Activated naive CD4-positive, alpha-beta T cell treated with anti-CD3 and anti-CD28 coated beads, Interleukin-2, amount 10 ng/mL, durations not matched to agents 7 days and 5 days (primary cell): ENCODE measurements around the gene OTOG.

Source experiments
- CTCF ChIA-PET: fragments of 350-600 bp; sonication (Branson Sonifier 250); formaldehyde crosslinking; loops from one replicate; lab custom pipeline; 2021; ENCODE audit warnings: antibody characterized with exemption; lab: Charles Lee
- DNase-seq: peaks from one replicate; pipeline ENCODE4 v3.0.0-alpha.2; 2020
- H3K27ac Mint-ChIP-seq: one replicate; pipeline ENCODE4 v1.8.0; 2021; ENCODE audit warnings: mild to moderate bottlenecking, moderate library complexity, mixed read lengths
- H3K27me3 Mint-ChIP-seq: one replicate; pipeline ENCODE4 v1.8.0; 2021; ENCODE audit warnings: mild to moderate bottlenecking, mixed read lengths
- H3K36me3 Mint-ChIP-seq: one replicate; pipeline ENCODE4 v1.8.0; 2021; ENCODE audit warnings: mixed read lengths
- H3K4me1 Mint-ChIP-seq: one replicate; pipeline ENCODE4 v1.8.0; 2021; ENCODE audit warnings: mixed read lengths
- H3K4me3 Mint-ChIP-seq: one replicate; pipeline ENCODE4 v1.8.0; 2021; ENCODE audit warnings: mild to moderate bottlenecking, moderate library complexity, mixed read lengths
- H3K9me3 Mint-ChIP-seq: one replicate; pipeline ENCODE4 v1.8.0; 2021; ENCODE audit warnings: mixed read lengths

Gene OTOG

GRCh38 chr11:17580271-17580670 is 33.2 kb downstream of the OTOG start:
- H3K36me3 Mint-ChIP-seq, result no peaks in the 10 kb centered on the region
- no peak for DNase-seq
- H3K27me3 Mint-ChIP-seq, result peaks cover 18% of the 10 kb centered on the region
- H3K4me1 Mint-ChIP-seq, result no peaks in the 10 kb centered on the region
- H3K9me3 Mint-ChIP-seq, result no peaks in the 10 kb centered on the region
- H3K27ac Mint-ChIP-seq, result no peak overlapping the region
- no peak overlapping the region for H3K4me3 Mint-ChIP-seq
- CTCF ChIA-PET, result no interaction called here

GRCh38 chr11:17581036-17581731 is 34.1 kb downstream of the OTOG start:
- Mint-ChIP-seq H3K9me3 (no peaks in the 10 kb centered on the region), H3K4me1 (no peaks in the 10 kb centered on the region), H3K4me3 (no peak overlapping the region), H3K27me3 (peaks cover 28% of the 10 kb centered on the region), H3K27ac (no peak overlapping the region), H3K36me3 (no peaks in the 10 kb centered on the region)
- CTCF ChIA-PET, result no interaction called here
- no peak for DNase-seq

- H3K9me3 Mint-ChIP-seq, result no peaks in the 10 kb centered on the region
- peaks cover 30% of the 10 kb centered on the region for H3K27me3 Mint-ChIP-seq
- H3K4me3 Mint-ChIP-seq, result no peak overlapping the region
- H3K27ac Mint-ChIP-seq, result no peak overlapping the region
- no peaks in the 10 kb centered on the region for H3K36me3 Mint-ChIP-seq
- no peaks in the 10 kb centered on the region for H3K4me1 Mint-ChIP-seq
- CTCF ChIA-PET, result no interaction called here
- no peak for DNase-seq
These were observed 34.6 kb downstream of the OTOG start for GRCh38 chr11:17581732-17582053.

- H3K4me1 Mint-ChIP-seq, result no peaks in the 10 kb centered on the region
- H3K27me3 Mint-ChIP-seq, result peaks cover 18% of the 10 kb centered on the region
- H3K9me3 Mint-ChIP-seq, result no peaks in the 10 kb centered on the region
- H3K27ac Mint-ChIP-seq, result no peak overlapping the region
- no peak overlapping the region for H3K4me3 Mint-ChIP-seq
- CTCF ChIA-PET, result no interaction called here
- H3K36me3 Mint-ChIP-seq, result no peaks in the 10 kb centered on the region
- no peak for DNase-seq
These were observed 39.0 kb downstream of the OTOG start for GRCh38 chr11:17585911-17586695.

GRCh38 chr11:17588166-17588565 is 41.1 kb downstream of the OTOG start:
- CTCF ChIA-PET, result no interaction called here
- H3K27me3 Mint-ChIP-seq, result peaks cover 14% of the 10 kb centered on the region
- no peak for DNase-seq
- H3K36me3 Mint-ChIP-seq, result no peaks in the 10 kb centered on the region
- H3K9me3 Mint-ChIP-seq, result no peaks in the 10 kb centered on the region
- no peak overlapping the region for H3K4me3 Mint-ChIP-seq
- H3K4me1 Mint-ChIP-seq, result no peaks in the 10 kb centered on the region
- no peak overlapping the region for H3K27ac Mint-ChIP-seq

- Mint-ChIP-seq H3K9me3 (no peaks in the 10 kb centered on the region), H3K27me3 (peaks cover 18% of the 10 kb centered on the region), H3K36me3 (no peaks in the 10 kb centered on the region), H3K4me3 (no peak overlapping the region), H3K4me1 (no peaks in the 10 kb centered on the region), H3K27ac (no peak overlapping the region)
- no peak for DNase-seq
- CTCF ChIA-PET, result no interaction called here
These were observed 41.7 kb downstream of the OTOG start for GRCh38 chr11:17588721-17589120.

GRCh38 chr11:17590463-17590862 is 43.4 kb downstream of the OTOG start:
- CTCF ChIA-PET, result no interaction called here
- Mint-ChIP-seq H3K9me3 (no peaks in the 10 kb centered on the region), H3K36me3 (no peaks in the 10 kb centered on the region), H3K4me3 (no peak overlapping the region), H3K27me3 (peaks cover 26% of the 10 kb centered on the region), H3K27ac (no peak overlapping the region), H3K4me1 (no peaks in the 10 kb centered on the region)
- DNase-seq, result no peak

- Mint-ChIP-seq H3K9me3 (no peaks in the 10 kb centered on the region), H3K36me3 (no peaks in the 10 kb centered on the region), H3K4me1 (no peaks in the 10 kb centered on the region), H3K27ac (no peak overlapping the region), H3K27me3 (peaks cover 24% of the 10 kb centered on the region), H3K4me3 (no peak overlapping the region)
- CTCF ChIA-PET, result no interaction called here
- DNase-seq, result no peak
These were observed 44.2 kb downstream of the OTOG start for GRCh38 chr11:17591293-17591692.

GRCh38 chr11:17593466-17594245 is 46.6 kb downstream of the OTOG start:
- Mint-ChIP-seq H3K27me3 (peaks cover 29% of the 10 kb centered on the region), H3K27ac (no peak overlapping the region), H3K4me1 (no peaks in the 10 kb centered on the region), H3K4me3 (no peak overlapping the region), H3K36me3 (no peaks in the 10 kb centered on the region), H3K9me3 (no peaks in the 10 kb centered on the region)
- CTCF ChIA-PET, result no interaction called here
- no peak for DNase-seq

GRCh38 chr11:17594686-17595192 is 47.7 kb downstream of the OTOG start:
- Mint-ChIP-seq H3K4me3 (no peak overlapping the region), H3K27ac (no peak overlapping the region), H3K9me3 (no peaks in the 10 kb centered on the region), H3K4me1 (no peaks in the 10 kb centered on the region), H3K36me3 (no peaks in the 10 kb centered on the region), H3K27me3 (peaks cover 34% of the 10 kb centered on the region)
- CTCF ChIA-PET, result interaction anchor here (1.0 kb wide), 1 partner anchor 10 kb away, joined by 3 read pairs; no protein-coding TSS in a partner anchor
- peak; percentile 17 for DNase-seq

GRCh38 chr11:17595526-17596309 is 48.7 kb downstream of the OTOG start:
- CTCF ChIA-PET, result interaction anchor here (1.0 kb wide), 1 partner anchor 9 kb away, joined by 3 read pairs; no protein-coding TSS in a partner anchor
- DNase-seq, result peak; percentile 5
- Mint-ChIP-seq H3K36me3 (no peaks in the 10 kb centered on the region), H3K9me3 (no peaks in the 10 kb centered on the region), H3K27me3 (peaks cover 39% of the 10 kb centered on the region), H3K4me1 (no peaks in the 10 kb centered on the region), H3K4me3 (no peak overlapping the region), H3K27ac (no peak overlapping the region)

GRCh38 chr11:17596310-17596669 is 49.2 kb downstream of the OTOG start:
- H3K9me3 Mint-ChIP-seq, result no peaks in the 10 kb centered on the region
- H3K27ac Mint-ChIP-seq, result no peak overlapping the region
- no peaks in the 10 kb centered on the region for H3K4me1 Mint-ChIP-seq
- CTCF ChIA-PET, result interaction anchor here (1.0 kb wide), 2 partner anchors 35 to 135 kb away, joined by 3 to 5 read pairs; no protein-coding TSS in a partner anchor
- peaks cover 42% of the 10 kb centered on the region for H3K27me3 Mint-ChIP-seq
- H3K4me3 Mint-ChIP-seq, result no peak overlapping the region
- H3K36me3 Mint-ChIP-seq, result no peaks in the 10 kb centered on the region
- peak; percentile 11 for DNase-seq

GRCh38 chr11:17596711-17597110 is 49.7 kb downstream of the OTOG start:
- CTCF ChIA-PET, result interaction anchor here (0.7 to 1.0 kb wide), 3 partner anchors 34 to 382 kb away, joined by 3 to 5 read pairs (median 3); no protein-coding TSS in a partner anchor
- H3K9me3 Mint-ChIP-seq, result no peaks in the 10 kb centered on the region
- no peak overlapping the region for H3K27ac Mint-ChIP-seq
- no peak overlapping the region for H3K4me3 Mint-ChIP-seq
- H3K4me1 Mint-ChIP-seq, result no peaks in the 10 kb centered on the region
- H3K36me3 Mint-ChIP-seq, result no peaks in the 10 kb centered on the region
- DNase-seq, result no peak
- peaks cover 42% of the 10 kb centered on the region for H3K27me3 Mint-ChIP-seq
